H1 (cell line): ENCODE measurements around the gene GRHL3. TPM values are rescaled to one million over a fixed set of nuclear protein-coding genes. Genes with fewer than 3 reads are reported as not detected.

Experiments
- CTCF ChIA-PET: fragments of 300-600 bp; sonication (Branson Sonifier 250); formaldehyde crosslinking; loops from one replicate; lab custom pipeline; 2021; ENCODE audit not compliant: partially characterized antibody; lab: Charles Lee
- POLR2A ChIA-PET: fragments of 300-600 bp; sonication (Branson Sonifier 250); formaldehyde crosslinking; loops from one replicate; lab custom pipeline; 2021; ENCODE audit warnings: inconsistent platforms; ENCODE audit not compliant: partially characterized antibody; lab: Charles Lee
- DNase-seq, 2 experiments: peaks; one replicate each; pipeline versions ENCODE4 v3.0.0 to v3.0.0-alpha.2; 2010 to 2022; ENCODE audit warnings: low spot score in 2 of 2, low read depth in 1 of 2, mixed read lengths in 1 of 2
- FAIRE-seq: peaks from 2 replicates; lab custom pipeline; 2011; peaks lifted over from hg19 to GRCh38; lab: Jason Lieb, UNC
- H2AFZ ChIP-seq: 2 replicates; pipeline ENCODE4 v1.8.1; 2012; ENCODE audit warnings: low read length, inconsistent platforms
- H2AK5ac ChIP-seq: 2 replicates; pipeline ENCODE4 v1.6.1; 2013; ENCODE audit warnings: low read depth, low read length
- H2BK120ac ChIP-seq: replicated peaks from 2 replicates; pipeline ENCODE3; 2013; ENCODE audit warnings: low read depth, low read length, inconsistent platforms
- H2BK12ac ChIP-seq: 2 replicates; pipeline ENCODE4 v1.6.1; 2013; ENCODE audit warnings: low read depth, low read length
- H2BK15ac ChIP-seq: 2 replicates; pipeline ENCODE4 v1.6.1; 2013; ENCODE audit warnings: low read length
- H2BK20ac ChIP-seq: 2 replicates; pipeline ENCODE4 v1.6.1; 2013; ENCODE audit warnings: low read length
- H2BK5ac ChIP-seq: 2 replicates; pipeline ENCODE4 v1.6.1; 2013; ENCODE audit warnings: low read depth, low read length
- H3K14ac ChIP-seq: 2 replicates; pipeline ENCODE4 v1.6.1; 2013; ENCODE audit warnings: inconsistent platforms; ENCODE audit not compliant: insufficient read length
- H3K18ac ChIP-seq: 2 replicates; pipeline ENCODE4 v1.6.1; 2013; ENCODE audit warnings: low read length; ENCODE audit errors: extremely low read depth
- H3K23ac ChIP-seq: 2 replicates; pipeline ENCODE4 v1.6.1; 2013; ENCODE audit warnings: inconsistent platforms; ENCODE audit not compliant: insufficient read length
- H3K23me2 ChIP-seq: 2 replicates; pipeline ENCODE4 v1.6.1; 2013; ENCODE audit warnings: low read depth, low read length
- H3K27ac ChIP-seq: 2 replicates; pipeline ENCODE4 v1.6.1; 2011; ENCODE audit warnings: low read depth, low read length, inconsistent platforms
- H3K27me3 ChIP-seq, 4 experiments: replicated peaks in 1 of 4; 1 replicate in 1 of 4; 2 replicates in 3 of 4; pipeline versions ENCODE4 v1.6.1 to v1.8.1; 2011 to 2013; ENCODE audit warnings: low read length in 3 of 4, mild to moderate bottlenecking in 3 of 4, inconsistent platforms in 2 of 4, mixed read lengths in 2 of 4, moderate library complexity in 1 of 4; ENCODE audit not compliant: control insufficient read depth in 3 of 4, insufficient read depth in 3 of 4; ENCODE audit errors: extremely low read depth in 1 of 4
- H3K36me3 ChIP-seq, 4 experiments: 2 replicates each; pipeline versions ENCODE4 v1.6.1 to v1.8.1; 2011 to 2013; ENCODE audit warnings: mild to moderate bottlenecking in 4 of 4, low read length in 3 of 4, moderate library complexity in 2 of 4, control low read depth in 1 of 4, inconsistent platforms in 1 of 4; ENCODE audit not compliant: insufficient read depth in 4 of 4, control insufficient read depth in 2 of 4
- H3K4ac ChIP-seq: replicated peaks from 2 replicates; pipeline ENCODE3; 2013; ENCODE audit warnings: low read length, low read depth, mixed read lengths, inconsistent platforms; ENCODE audit not compliant: insufficient read length
- H3K4me1 ChIP-seq, 4 experiments: replicated peaks in 1 of 4; 1 replicate in 1 of 4; 2 replicates in 3 of 4; pipeline versions ENCODE4 v1.6.1 to v1.8.1; 2011 to 2013; ENCODE audit warnings: low read length in 3 of 4, inconsistent platforms in 2 of 4, mixed read lengths in 1 of 4; ENCODE audit not compliant: insufficient read depth in 4 of 4, control insufficient read depth in 3 of 4
- H3K4me2 ChIP-seq, 2 experiments: 2 replicates each; pipeline versions ENCODE4 v1.6.1 to v1.8.1; 2011 to 2013; ENCODE audit warnings: low read depth in 2 of 2, low read length in 2 of 2, control low read depth in 1 of 2, inconsistent platforms in 1 of 2, mild to moderate bottlenecking in 1 of 2; ENCODE audit not compliant: insufficient read depth in 1 of 2
- H3K4me3 ChIP-seq, 4 experiments: fragments of 200-600, 300-600 bp in 1 of 4; sonication (generic), shearing (Covaris generic), sonication (Bioruptor Twin) in 1 of 4; 2 replicates each; pipeline versions ENCODE4 v1.5.1 to v1.8.1; 2011 to 2016; ENCODE audit warnings: low read length in 4 of 4, low read depth in 3 of 4, control low read depth in 2 of 4, inconsistent platforms in 2 of 4, mild to moderate bottlenecking in 2 of 4, mixed read lengths in 1 of 4, moderate library complexity in 1 of 4; ENCODE audit not compliant: insufficient read depth in 2 of 4; ENCODE audit errors: extremely low read depth in 1 of 4
- H3K56ac ChIP-seq: replicated peaks from 2 replicates; pipeline ENCODE3; 2013; ENCODE audit warnings: low read depth, mild to moderate bottlenecking, mixed read lengths, low read length, inconsistent platforms; ENCODE audit not compliant: insufficient read length
- H3K79me1 ChIP-seq: 2 replicates; pipeline ENCODE4 v1.6.1; 2013; ENCODE audit warnings: low read depth, low read length, control low read depth
- H3K79me2 ChIP-seq, 2 experiments: 2 replicates each; pipeline versions ENCODE4 v1.6.1 to v1.8.1; 2012 to 2013; ENCODE audit warnings: low read length in 2 of 2, mild to moderate bottlenecking in 2 of 2, inconsistent platforms in 1 of 2; ENCODE audit not compliant: insufficient read depth in 2 of 2, control insufficient read depth in 1 of 2
- H3K9ac ChIP-seq, 4 experiments: replicated peaks in 1 of 4; 1 replicate in 1 of 4; 2 replicates in 3 of 4; pipeline versions ENCODE4 v1.6.1 to v1.8.1; 2011 to 2013; ENCODE audit warnings: low read depth in 3 of 4, low read length in 3 of 4, control low read depth in 2 of 4, mild to moderate bottlenecking in 2 of 4, moderate library complexity in 2 of 4, inconsistent platforms in 1 of 4; ENCODE audit errors: extremely low read depth in 1 of 4
- H3K9me3 ChIP-seq, 2 experiments: 2 replicates each; pipeline versions ENCODE4 v1.6.1 to v1.8.1; 2012 to 2013; ENCODE audit warnings: mild to moderate bottlenecking in 2 of 2, moderate library complexity in 2 of 2, control low read depth in 1 of 2, inconsistent platforms in 1 of 2, low read depth in 1 of 2, low read length in 1 of 2, mixed read lengths in 1 of 2; ENCODE audit not compliant: insufficient read depth in 2 of 2
- H4K20me1 ChIP-seq, 2 experiments: replicated peaks in 1 of 2; 2 replicates each; pipeline versions ENCODE3 to v1.8.1; 2011 to 2013; ENCODE audit warnings: inconsistent platforms in 2 of 2, low read length in 2 of 2, mild to moderate bottlenecking in 1 of 2; ENCODE audit not compliant: insufficient read depth in 2 of 2, control insufficient read depth in 1 of 2
- H4K5ac ChIP-seq: 2 replicates; pipeline ENCODE4 v1.6.1; 2013; ENCODE audit warnings: low read length, low read depth, mixed read lengths, inconsistent platforms; ENCODE audit not compliant: insufficient read length
- H4K8ac ChIP-seq: 2 replicates; pipeline ENCODE4 v1.8.0; 2013; ENCODE audit warnings: mild to moderate bottlenecking, moderate library complexity, low read length, inconsistent platforms; ENCODE audit not compliant: insufficient read depth; ENCODE audit errors: extremely low read depth
- H4K91ac ChIP-seq: replicated peaks from 2 replicates; pipeline ENCODE3; 2013; ENCODE audit warnings: low read length, mixed read lengths, inconsistent platforms; ENCODE audit not compliant: insufficient read length
- CEBPB ChIP-seq: IDR thresholded peaks from 2 replicates; pipeline ENCODE4 v1.6.1; 2012; ENCODE audit warnings: low read depth, low read length
- CHD2 ChIP-seq: IDR thresholded peaks from 2 replicates; pipeline ENCODE4 v1.6.1; 2012; ENCODE audit warnings: low read length, improper control_type of control experiment
- CREB1 ChIP-seq: IDR thresholded peaks from 2 replicates; pipeline ENCODE4 v1.6.1; 2012; ENCODE audit warnings: inconsistent platforms
- EZH2 ChIP-seq: fragments of 200-600 bp; sonication (generic); IDR thresholded peaks from 2 replicates; pipeline ENCODE4 v1.7.1; 2012; ENCODE audit warnings: low read depth, mild to moderate bottlenecking, moderate library complexity, low read length, inconsistent platforms; ENCODE audit not compliant: severe bottlenecking
- FOSL1 ChIP-seq: IDR thresholded peaks from 2 replicates; pipeline ENCODE4 v1.6.1; 2011; ENCODE audit warnings: mild to moderate bottlenecking, low read depth, low read length, moderate library complexity; ENCODE audit not compliant: insufficient read depth
- NANOG ChIP-seq: IDR thresholded peaks from 2 replicates; pipeline ENCODE4 v1.6.1; 2011; ENCODE audit warnings: low read length, low read depth, mild to moderate bottlenecking, inconsistent platforms; ENCODE audit not compliant: insufficient read depth, poor library complexity, severe bottlenecking
- SIN3A ChIP-seq, 2 experiments: IDR thresholded peaks in 1 of 2; conservative IDR thresholded peaks in 1 of 2; 2 replicates each; pipeline ENCODE4 v1.6.1; 2011 to 2012; ENCODE audit warnings: low read length in 2 of 2, improper control_type of control experiment in 1 of 2, low read depth in 1 of 2, mild to moderate bottlenecking in 1 of 2
- SIRT6 ChIP-seq: IDR thresholded peaks from one replicate; pipeline ENCODE4 v1.7.1; 2012; ENCODE audit warnings: low read length, inconsistent platforms
- TAF1 ChIP-seq: IDR thresholded peaks from 2 replicates; pipeline ENCODE4 v1.6.1; 2011; ENCODE audit warnings: mild to moderate bottlenecking, low read depth, low read length
- TAF7 ChIP-seq: optimal IDR thresholded peaks from 2 replicates; pipeline ENCODE3; 2011; ENCODE audit warnings: low read depth, mild to moderate bottlenecking, inconsistent platforms, low read length, moderate library complexity, borderline replicate concordance
- TEAD4 ChIP-seq: IDR thresholded peaks from 2 replicates; pipeline ENCODE4 v1.6.1; 2012; ENCODE audit warnings: low read depth, low read length, inconsistent platforms, mixed read lengths
- WGBS, 2 experiments: shearing (Covaris generic) in 1 of 2; methylation state at CpG; one replicate each; pipeline versions ENCODE4 v1.1.6 to v1.1.7; 2013 to 2015; ENCODE audit warnings: low lambda C conversion rate in 2 of 2, mixed read lengths in 2 of 2, inconsistent platforms in 1 of 2, low coverage in 1 of 2, missing lambda C conversion rate in 1 of 2; ENCODE audit not compliant: insufficient replicate concordance in 2 of 2, insufficient coverage in 1 of 2, insufficient read length in 1 of 2; ENCODE audit errors: extremely low coverage in 1 of 2, missing lambda C conversion rate in 1 of 2; 5-methylcytosine and 5-hydroxymethylcytosine counted together
- polyA plus RNA-seq, 7 experiments: library from polyadenylated mRNA; depleted of rRNA in 3 of 7; stranded (reverse) in 5 of 7; unstranded in 2 of 7; fragments of >200 nt in 5 of 7; fragments of 200-250 nt in 2 of 7; gene quantifications; 1 replicate in 5 of 7; 2 replicates in 1 of 7; 4 replicates in 1 of 7; pipeline versions ENCODE4 v1.2.1 to v1.2.3, GENCODE V29; 2011 to 2013; ENCODE audit warnings: missing spikeins in 2 of 7, mixed read lengths in 2 of 7
- total RNA-seq: library from RNA; stranded (reverse); fragmentation: NEBNext Ultra II Directional; extraction: Animal tissue kit (Norgen Biotek cat#: 25700); gene quantifications from 2 replicates; pipeline ENCODE4 v1.2.1, GENCODE V29; 2021

GRHL3 gene
- total and polyA plus RNA-seq, 2 of the 8 experiments (the other 6 are each of a cell fraction or from before 2014, with no cell fraction given), result 0.80 to 1.8 TPM

- Histone ChIP-seq H3K27me3 (no peaks in the 10 kb centered on the region), H3K56ac (no peak overlapping the region), H3K79me1 (no peaks in the 10 kb centered on the region), H4K20me1 (no peaks in the 10 kb centered on the region), H2BK120ac (no peak overlapping the region), H3K14ac (no peak overlapping the region), H3K18ac (no peak overlapping the region), H3K4me3 (no peak overlapping the region), H4K5ac (no peak overlapping the region)
- TF ChIP-seq NANOG, result no peak
- TF ChIP-seq CHD2, result no peak
- TF ChIP-seq FOSL1, result no peak
- TF ChIP-seq TAF1, result no peak
- no peak for TF ChIP-seq SIRT6
- no peak for TF ChIP-seq TAF7
- no peak for TF ChIP-seq TEAD4
- TF ChIP-seq EZH2, result no peak
- TF ChIP-seq CEBPB, result no peak
- no peak for TF ChIP-seq SIN3A (conservative IDR thresholded peaks at IDR 0.05 in 1 of 2, IDR thresholded peaks at IDR 0.05 in 1 of 2; ENCODE audit: low read depth in 1 of 2, low read length in 2 of 2)
- no peak for TF ChIP-seq CREB1
- TF ChIP-seq, all 59 proteins: peak for 0
- DNase-seq (peak in 1 of 2 experiments; percentile 22), FAIRE-seq (no peak)
- Histone ChIP-seq H2BK5ac (no peak overlapping the region), H2BK12ac (no peak overlapping the region), H2AFZ (no peak overlapping the region), H3K27ac (no peak overlapping the region), H3K4ac (no peak overlapping the region), H3K4me1 (peaks cover 0 to 11% (median 6%) of the 10 kb centered on the region in 4 experiments; a peak in 3 of 7 replicates), H2BK20ac (no peak overlapping the region), H2BK15ac (no peak overlapping the region), H3K4me2 (no peak overlapping the region), H3K9ac (no peak overlapping the region), H2AK5ac (no peak overlapping the region), H3K9me3 (no peaks in the 10 kb centered on the region), H4K91ac (no peak overlapping the region), H3K23me2 (no peaks in the 10 kb centered on the region), H4K8ac (no peak overlapping the region), H3K79me2 (no peaks in the 10 kb centered on the region), H3K23ac (no peak overlapping the region), H3K36me3 (peaks cover 0 to 5% (median 0%) of the 10 kb centered on the region in 4 experiments; a peak in 4 of 8 replicates)
- ChIA-PET POLR2A (no interaction called here), CTCF (interaction anchor here (1.0 to 9.8 kb wide), 4 partner anchors 12 to 181 kb away, joined by 3 to 233 read pairs (median 12); no protein-coding TSS in a partner anchor)
- WGBS, 2 experiments, result 89% methylated on average over 8 of the region's 8 CpGs; no CpG with 5 or more reads in 1 of the 2 experiments
Measured at GRCh38 chr1:24379733-24380315, 60.7 kb downstream of the GRHL3 start.
